ENCODE data around the gene PSAP. TPM values are rescaled to one million over a fixed set of nuclear protein-coding genes. Genes with fewer than 3 reads are reported as not detected.
A peak's percentile ranks its signal among the peaks of the same experiment; 100 is the strongest.

The PSAP gene
- total RNA-seq, 1 donor from 2014 or later = 1,124 TPM

GRCh38 chr10:71844084-71844483, 7.0 kb downstream of the PSAP start:
- H3K4me3 ChIP-seq (ENCODE audit: low read depth, low read length) = no peak overlapping the region
- TF ChIP-seq CTCF (IDR thresholded peaks at IDR 0.05; ENCODE audit: insufficient read depth, low read length, severe bottlenecking) = no peak
- H3K27me3 ChIP-seq (ENCODE audit: control insufficient read depth, insufficient read depth, low read length) = no peaks in the 10 kb centered on the region
- peaks cover 2% of the 10 kb centered on the region for H3K36me3 ChIP-seq (ENCODE audit: control insufficient read depth, insufficient read depth, low read length)
- no peak for DNase-seq (ENCODE audit: low read depth)
- no peak for FAIRE-seq

GRCh38 chr10:71842856-71843686, 8.0 kb downstream of the PSAP start:
- Histone ChIP-seq H3K4me3 (ENCODE audit: low read depth, low read length) (no peak overlapping the region), H3K27me3 (ENCODE audit: control insufficient read depth, insufficient read depth, low read length) (no peaks in the 10 kb centered on the region), H3K36me3 (ENCODE audit: control insufficient read depth, insufficient read depth, low read length) (no peaks in the 10 kb centered on the region)
- no peak for TF ChIP-seq CTCF (IDR thresholded peaks at IDR 0.05; ENCODE audit: insufficient read depth, low read length, severe bottlenecking)
- DNase-seq (ENCODE audit: low read depth) (no peak), FAIRE-seq (no peak)

GRCh38 chr10:71842422-71842821, 8.6 kb downstream of the PSAP start:
- Histone ChIP-seq H3K27me3 (ENCODE audit: control insufficient read depth, insufficient read depth, low read length) (no peaks in the 10 kb centered on the region), H3K36me3 (ENCODE audit: control insufficient read depth, insufficient read depth, low read length) (peaks cover 2% of the 10 kb centered on the region), H3K4me3 (ENCODE audit: low read depth, low read length) (no peak overlapping the region)
- TF ChIP-seq CTCF (IDR thresholded peaks at IDR 0.05; ENCODE audit: insufficient read depth, low read length, severe bottlenecking) = no peak
- FAIRE-seq (no peak), DNase-seq (ENCODE audit: low read depth) (no peak)

GRCh38 chr10:71840958-71841335, 10.1 kb downstream of the PSAP start:
- FAIRE-seq = no peak
- DNase-seq (ENCODE audit: low read depth) = no peak

GRCh38 chr10:71840177-71840957, 10.7 kb downstream of the PSAP start:
- Histone ChIP-seq H3K4me3 (ENCODE audit: low read depth, low read length) (no peak overlapping the region), H3K27me3 (ENCODE audit: control insufficient read depth, insufficient read depth, low read length) (no peaks in the 10 kb centered on the region), H3K36me3 (ENCODE audit: control insufficient read depth, insufficient read depth, low read length) (peaks cover 4% of the 10 kb centered on the region)
- TF ChIP-seq CTCF (IDR thresholded peaks at IDR 0.05; ENCODE audit: insufficient read depth, low read length, severe bottlenecking) = no peak
- DNase-seq (ENCODE audit: low read depth) = peak; percentile 62
- no peak for FAIRE-seq

More at GRCh38 chr10:71840958-71841335, 10.1 kb downstream of the PSAP start:
- H3K27me3 ChIP-seq (ENCODE audit: control insufficient read depth, insufficient read depth, low read length) = no peaks in the 10 kb centered on the region
- H3K36me3 ChIP-seq (ENCODE audit: control insufficient read depth, insufficient read depth, low read length) = peaks cover 4% of the 10 kb centered on the region
- H3K4me3 ChIP-seq (ENCODE audit: low read depth, low read length) = no peak overlapping the region
- no peak for TF ChIP-seq CTCF (IDR thresholded peaks at IDR 0.05; ENCODE audit: insufficient read depth, low read length, severe bottlenecking)
